Activated T-cell treated with anti-CD3 and anti-CD28 coated beads, Interleukin-2, amount 50 U/mL, for 24 hours (primary cell): ENCODE measurements around the gene CALY.

Experiments used
- DNase-seq: peaks from one replicate; pipeline ENCODE4 v3.0.0-alpha.2; 2020
- H3K27ac Mint-ChIP-seq: 2 replicates; pipeline ENCODE4 v1.8.0; 2020; ENCODE audit warnings: mild to moderate bottlenecking, mixed read lengths
- H3K27me3 Mint-ChIP-seq: 2 replicates; pipeline ENCODE4 v1.8.0; 2020; ENCODE audit warnings: mixed read lengths
- H3K36me3 Mint-ChIP-seq: 2 replicates; pipeline ENCODE4 v1.8.0; 2020; ENCODE audit warnings: low read depth, mixed read lengths
- H3K4me1 Mint-ChIP-seq: 2 replicates; pipeline ENCODE4 v1.8.0; 2020; ENCODE audit warnings: low read depth, mixed read lengths
- H3K4me3 Mint-ChIP-seq: 2 replicates; pipeline ENCODE4 v1.8.0; 2020; ENCODE audit warnings: mild to moderate bottlenecking, moderate library complexity, mixed read lengths
- H3K9me3 Mint-ChIP-seq: 2 replicates; pipeline ENCODE4 v1.8.0; 2020; ENCODE audit warnings: mixed read lengths

CALY gene

DNA sequence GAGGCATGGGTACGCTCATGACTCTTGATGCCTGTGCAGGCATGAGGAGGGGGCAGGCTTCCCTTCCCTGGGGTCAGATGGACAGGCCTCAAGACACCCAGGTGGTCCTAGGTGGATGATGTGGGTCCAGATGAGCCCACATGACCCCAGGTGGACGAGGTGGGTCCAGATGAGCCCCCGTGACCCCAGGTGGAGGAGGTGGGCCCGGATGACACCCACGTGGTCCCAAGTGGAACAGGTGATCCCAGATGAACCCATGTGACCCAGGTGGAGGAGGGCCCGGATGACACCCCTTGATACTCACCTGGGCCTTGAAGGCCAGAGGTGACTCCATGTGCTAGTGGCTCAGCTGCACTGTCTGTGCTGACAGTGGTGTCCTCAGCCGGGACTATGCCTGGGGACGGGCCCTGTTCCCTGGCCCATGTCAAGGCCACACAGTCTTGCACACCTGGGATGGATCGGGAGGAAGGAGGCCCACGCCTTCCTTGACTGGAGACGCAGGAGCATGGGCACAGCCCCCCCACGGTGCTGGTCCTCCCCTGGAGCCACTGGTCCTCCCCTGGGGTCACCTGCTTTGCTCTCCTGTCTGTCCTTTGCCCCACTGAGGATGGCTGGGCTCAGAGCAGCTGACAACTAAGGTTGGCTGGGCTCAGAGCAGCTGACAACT, 13.7 kb upstream of the CALY start:
- Mint-ChIP-seq H3K27ac (no peak overlapping the region), H3K36me3 (peaks cover 1% of the 10 kb centered on the region), H3K4me3 (no peak overlapping the region), H3K4me1 (peaks cover 5% of the 10 kb centered on the region), H3K9me3 (no peaks in the 10 kb centered on the region), H3K27me3 (peaks cover 18% of the 10 kb centered on the region)
- peak; percentile 39 for DNase-seq

DNA sequence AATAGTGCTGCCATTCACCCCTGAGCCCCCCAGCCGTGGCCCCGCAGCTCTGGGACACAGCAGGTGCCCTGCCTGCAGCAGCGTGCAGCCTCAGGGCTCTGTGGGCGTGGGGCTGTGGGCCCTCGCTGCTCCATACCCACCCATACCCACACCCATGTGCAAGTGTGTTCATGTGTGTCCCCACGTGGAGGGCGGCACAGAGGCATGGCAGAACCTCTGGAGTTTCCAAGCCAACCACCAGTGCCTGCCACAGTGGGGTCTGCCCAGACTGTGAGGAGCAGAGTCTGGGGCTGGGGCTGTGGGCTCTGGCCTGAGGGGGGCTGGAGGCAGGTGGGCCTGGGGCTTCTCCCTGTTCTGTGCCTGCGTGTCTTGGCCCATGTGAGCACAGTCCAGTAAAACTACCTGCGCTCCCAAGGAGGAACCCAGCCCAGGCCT, 12.9 kb upstream of the CALY start:
- H3K36me3 Mint-ChIP-seq = no peaks in the 10 kb centered on the region
- no peak overlapping the region for H3K27ac Mint-ChIP-seq
- DNase-seq = peak; percentile 35
- H3K4me3 Mint-ChIP-seq = no peak overlapping the region
- H3K9me3 Mint-ChIP-seq = no peaks in the 10 kb centered on the region
- peaks cover 27% of the 10 kb centered on the region for H3K27me3 Mint-ChIP-seq
- peaks cover 5% of the 10 kb centered on the region for H3K4me1 Mint-ChIP-seq

DNA sequence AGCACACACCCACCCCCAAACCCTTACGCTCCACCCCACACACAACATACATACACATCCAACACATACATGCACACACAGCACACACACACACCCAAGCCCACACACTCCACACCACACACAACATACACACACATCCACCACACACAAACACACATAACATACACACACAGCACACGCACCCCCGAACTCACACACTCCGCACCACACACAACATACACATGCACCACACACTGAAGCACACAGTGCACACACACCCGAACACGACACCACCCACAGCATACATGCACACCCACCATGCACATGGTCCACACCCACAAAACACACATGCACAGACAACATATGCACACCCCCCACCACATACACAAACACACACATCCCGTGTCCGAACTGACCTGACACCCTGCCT, 12.5 kb upstream of the CALY start:
- Mint-ChIP-seq H3K27ac (peak overlapping the region; percentile 1), H3K4me1 (peaks cover 5% of the 10 kb centered on the region), H3K4me3 (no peak overlapping the region), H3K36me3 (no peaks in the 10 kb centered on the region), H3K27me3 (peaks cover 31% of the 10 kb centered on the region), H3K9me3 (no peaks in the 10 kb centered on the region)
- DNase-seq = no peak

DNA sequence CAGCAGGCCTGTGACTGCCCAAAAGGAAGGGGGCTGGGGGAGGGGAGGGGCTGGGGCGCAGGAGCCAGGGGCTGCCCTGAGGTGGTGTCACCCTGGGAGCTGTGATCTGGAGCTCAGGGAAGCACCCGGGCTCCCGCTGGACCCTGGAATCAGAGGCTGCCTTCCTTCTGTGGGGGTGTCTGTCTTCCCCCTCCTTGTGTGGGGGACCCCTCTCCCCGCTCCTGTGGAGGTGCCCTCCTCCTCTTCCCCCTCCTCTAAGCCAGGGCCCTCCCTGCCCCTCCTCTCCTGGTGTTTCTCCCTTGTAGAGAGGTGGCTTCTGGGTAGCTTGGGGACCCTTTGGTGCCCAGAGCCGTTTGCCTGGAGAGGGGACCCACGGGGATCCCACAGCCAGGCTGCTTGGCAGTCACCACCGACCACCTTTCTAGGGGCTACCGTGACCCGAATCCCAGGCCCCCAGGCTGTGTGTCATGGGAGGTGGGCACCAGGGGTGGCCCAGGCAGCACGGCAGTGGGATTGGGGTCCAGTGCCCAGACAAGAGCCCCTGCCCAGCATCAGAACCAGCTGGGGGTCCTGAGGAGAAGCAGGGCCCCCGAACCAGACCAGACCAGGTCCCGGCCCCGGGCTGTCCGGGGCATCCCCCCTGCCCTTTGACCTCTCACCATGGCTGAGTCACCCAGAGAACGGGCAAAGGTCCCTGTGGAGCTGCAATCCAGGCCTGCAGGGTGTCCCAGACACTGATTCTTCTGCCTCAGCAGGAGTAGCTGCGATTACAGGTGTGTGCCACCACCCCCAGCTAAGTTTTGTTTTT, 11.2 kb upstream of the CALY start:
- Mint-ChIP-seq H3K4me3 (no peak overlapping the region), H3K27me3 (peaks cover 40% of the 10 kb centered on the region), H3K9me3 (no peaks in the 10 kb centered on the region), H3K36me3 (no peaks in the 10 kb centered on the region), H3K27ac (no peak overlapping the region), H3K4me1 (peaks cover 8% of the 10 kb centered on the region)
- no peak for DNase-seq

DNA sequence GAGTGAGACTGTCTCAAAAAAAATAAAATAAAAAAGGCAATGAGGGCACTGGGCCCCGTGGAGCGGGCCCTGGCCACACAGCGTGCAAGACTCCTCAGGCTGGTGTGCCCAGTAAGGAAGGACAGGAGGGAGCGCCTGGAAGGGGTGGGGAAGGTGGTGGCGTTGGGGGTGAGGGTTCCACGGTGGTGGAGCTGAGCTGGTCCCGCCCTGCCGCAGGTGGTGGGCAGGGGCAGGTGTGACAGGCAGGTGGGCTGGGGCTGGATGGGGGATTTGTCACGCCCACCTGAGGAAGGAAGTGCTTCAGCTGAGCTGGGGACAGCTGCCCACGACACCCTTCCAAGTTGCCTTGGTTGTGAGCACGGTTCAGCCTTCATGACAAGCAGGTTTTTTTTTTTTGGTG, 9.7 kb upstream of the CALY start:
- no peaks in the 10 kb centered on the region for H3K9me3 Mint-ChIP-seq
- no peaks in the 10 kb centered on the region for H3K36me3 Mint-ChIP-seq
- H3K27me3 Mint-ChIP-seq = peaks cover 47% of the 10 kb centered on the region
- no peak for DNase-seq
- peaks cover 8% of the 10 kb centered on the region for H3K4me1 Mint-ChIP-seq
- no peak overlapping the region for H3K4me3 Mint-ChIP-seq
- H3K27ac Mint-ChIP-seq = no peak overlapping the region

DNA sequence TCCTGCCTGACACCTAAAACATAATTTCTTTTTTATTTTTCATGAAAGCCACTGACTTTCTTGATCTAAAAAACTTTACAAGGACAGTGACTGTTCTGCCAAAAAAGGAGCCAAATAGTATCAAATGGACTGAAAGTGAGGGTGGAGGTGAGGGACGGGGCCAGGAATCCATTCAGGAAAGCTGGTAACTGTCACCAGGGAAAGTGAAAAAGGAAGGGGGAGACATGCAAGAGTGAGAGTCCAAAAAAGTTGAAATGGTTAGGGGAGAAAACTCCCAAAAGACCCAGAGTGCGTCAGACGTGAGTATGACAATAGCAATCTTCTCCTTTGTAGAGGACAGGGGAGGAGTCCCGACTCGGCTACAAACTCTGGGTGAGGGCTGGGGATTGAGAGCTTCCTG, 7.5 kb upstream of the CALY start:
- Mint-ChIP-seq H3K27ac (no peak overlapping the region), H3K27me3 (peaks cover 46% of the 10 kb centered on the region), H3K36me3 (no peaks in the 10 kb centered on the region), H3K4me1 (peaks cover 7% of the 10 kb centered on the region), H3K9me3 (no peaks in the 10 kb centered on the region), H3K4me3 (no peak overlapping the region)
- DNase-seq = no peak

DNA sequence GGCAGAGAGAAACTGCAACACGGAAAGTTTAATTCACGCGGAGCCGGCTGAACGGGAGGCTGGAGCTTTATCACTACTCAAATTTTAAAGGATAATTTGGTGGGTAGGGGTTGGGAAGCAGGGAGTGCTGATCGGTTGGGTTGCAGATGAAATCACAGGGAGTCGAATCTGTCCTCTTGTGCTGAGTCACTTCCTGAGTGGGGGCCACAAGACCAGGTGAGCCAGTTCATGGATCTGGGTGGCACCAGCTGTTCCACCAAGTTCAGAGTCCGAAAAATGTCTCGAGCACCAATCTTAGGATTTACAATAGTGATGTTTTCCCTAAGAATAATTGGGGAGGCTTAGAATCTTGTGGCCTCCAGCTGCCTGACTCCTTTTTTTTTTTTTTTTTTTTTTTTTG, 6.9 kb upstream of the CALY start:
- Mint-ChIP-seq H3K4me1 (peaks cover 3% of the 10 kb centered on the region), H3K27ac (no peak overlapping the region), H3K9me3 (no peaks in the 10 kb centered on the region), H3K36me3 (no peaks in the 10 kb centered on the region), H3K27me3 (peaks cover 43% of the 10 kb centered on the region), H3K4me3 (no peak overlapping the region)
- DNase-seq = no peak

DNA sequence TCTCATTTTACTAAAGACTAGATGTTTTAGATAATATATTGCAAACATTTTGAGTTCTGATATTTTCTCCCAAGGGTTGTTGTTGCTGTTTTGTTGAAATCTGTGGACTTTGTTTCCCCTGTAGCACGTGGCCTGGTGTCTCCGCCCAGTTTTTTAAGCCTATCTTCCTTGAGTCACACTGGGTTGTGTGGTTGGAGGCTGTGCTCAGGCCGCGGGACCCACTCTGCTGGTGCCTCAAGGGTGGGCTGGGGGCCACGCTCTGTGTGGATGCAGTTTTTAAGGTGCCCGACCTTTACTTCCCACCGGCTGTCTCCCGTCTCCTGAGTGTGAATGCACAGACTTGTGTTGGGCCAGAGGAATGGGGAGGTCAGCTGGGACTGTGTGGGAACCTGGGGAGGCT, 6.2 kb upstream of the CALY start:
- no peak overlapping the region for H3K27ac Mint-ChIP-seq
- peaks cover 3% of the 10 kb centered on the region for H3K4me1 Mint-ChIP-seq

DNA sequence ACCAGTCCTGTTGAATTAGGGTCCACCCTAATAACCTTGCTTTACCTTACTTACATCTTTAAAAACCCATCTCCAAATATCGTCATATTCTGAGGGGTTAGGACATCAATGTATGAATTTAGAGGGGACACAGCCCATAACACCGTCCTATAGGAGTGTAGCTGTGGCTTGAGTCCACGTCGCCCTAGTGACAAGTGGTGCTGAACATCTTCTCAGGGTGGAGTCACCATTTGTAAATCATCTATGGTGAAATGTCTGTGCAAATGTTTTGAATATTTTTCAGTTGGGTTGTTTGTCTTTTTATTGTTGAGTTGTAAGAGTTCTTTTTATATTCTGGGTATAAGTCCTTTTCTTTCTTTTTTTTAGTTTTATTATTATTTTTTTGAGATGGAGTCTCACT, 5.3 kb upstream of the CALY start:
- Mint-ChIP-seq H3K9me3 (no peaks in the 10 kb centered on the region), H3K4me1 (peaks cover 3% of the 10 kb centered on the region), H3K27me3 (peaks cover 41% of the 10 kb centered on the region), H3K36me3 (no peaks in the 10 kb centered on the region), H3K27ac (no peak overlapping the region), H3K4me3 (no peak overlapping the region)
- DNase-seq = no peak

More for the DNA sequence above, 6.2 kb upstream of the CALY start:
- no peak overlapping the region for H3K4me3 Mint-ChIP-seq
- DNase-seq = no peak
- no peaks in the 10 kb centered on the region for H3K36me3 Mint-ChIP-seq
- H3K27me3 Mint-ChIP-seq = peaks cover 43% of the 10 kb centered on the region
- H3K9me3 Mint-ChIP-seq = no peaks in the 10 kb centered on the region

DNA sequence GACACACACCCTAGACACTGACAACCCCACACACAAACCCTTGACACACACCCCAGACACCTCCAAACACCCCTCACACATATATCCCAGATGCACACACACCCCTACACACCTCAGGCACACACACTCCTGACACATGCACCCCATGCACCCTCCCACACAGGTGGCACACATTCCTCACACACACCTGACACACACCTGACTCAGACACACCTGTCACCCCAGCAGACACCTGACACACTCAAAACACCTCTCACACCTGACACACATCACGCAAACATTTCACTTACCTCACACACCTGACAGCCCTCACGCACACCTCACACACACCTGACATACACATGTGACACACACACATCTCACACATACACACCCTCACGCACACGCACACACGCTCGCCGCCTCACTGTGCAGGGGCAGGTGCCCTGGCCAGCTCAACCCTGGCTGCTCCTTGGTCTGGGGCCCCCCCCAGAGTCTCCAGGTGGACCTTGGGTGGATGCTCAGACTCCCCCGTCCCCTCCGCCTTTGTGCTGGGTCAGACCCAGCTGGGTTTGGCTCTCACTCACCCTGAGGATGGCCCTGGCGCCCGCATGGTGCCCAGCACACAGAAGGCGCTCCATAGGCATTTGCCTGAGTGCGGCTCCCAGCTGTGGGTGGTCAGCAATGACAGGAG, 3.1 kb upstream of the CALY start:
- H3K36me3 Mint-ChIP-seq = no peaks in the 10 kb centered on the region
- no peak for DNase-seq
- no peaks in the 10 kb centered on the region for H3K9me3 Mint-ChIP-seq
- H3K4me1 Mint-ChIP-seq = peaks cover 10% of the 10 kb centered on the region
- no peak overlapping the region for H3K27ac Mint-ChIP-seq
- H3K27me3 Mint-ChIP-seq = peaks cover 24% of the 10 kb centered on the region
- no peak overlapping the region for H3K4me3 Mint-ChIP-seq

DNA sequence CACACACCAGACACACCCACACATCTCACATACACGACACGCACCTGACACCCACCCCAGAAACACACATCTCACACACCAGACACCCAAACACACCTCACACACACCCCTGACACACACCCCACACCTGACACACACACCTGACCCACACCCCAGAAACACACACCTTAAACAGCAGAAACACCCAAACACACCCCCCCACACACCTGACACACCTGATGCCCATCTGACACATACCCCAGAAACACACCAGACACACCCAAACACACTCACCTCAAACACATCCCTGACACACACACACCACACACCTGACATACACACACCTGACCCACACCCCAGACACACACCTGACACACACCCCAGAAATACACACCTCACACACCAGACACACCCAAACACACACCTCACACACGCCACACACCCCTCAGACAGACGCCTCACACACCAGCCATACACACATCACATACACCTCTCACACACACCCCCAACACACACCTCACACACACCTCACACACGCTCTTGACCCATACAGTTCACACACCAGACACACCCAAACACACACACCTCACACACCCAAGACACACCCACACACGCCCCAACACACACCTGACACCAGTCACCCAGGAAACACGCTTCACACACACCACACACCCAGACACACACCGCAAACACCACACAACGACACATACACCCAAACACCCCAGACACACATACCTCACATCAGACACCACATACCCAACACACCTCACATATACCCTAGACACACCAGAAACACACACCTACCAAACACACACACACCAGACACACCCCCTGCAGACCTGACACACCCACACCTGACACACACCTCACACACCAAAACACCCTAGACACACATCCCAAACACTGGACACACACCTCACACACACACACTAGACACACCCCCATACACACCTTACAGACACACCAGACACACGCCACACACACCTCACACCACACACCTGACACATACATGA, 1.7 kb upstream of the CALY start:
- peaks cover 11% of the 10 kb centered on the region for H3K4me1 Mint-ChIP-seq
- DNase-seq = no peak
- H3K9me3 Mint-ChIP-seq = no peaks in the 10 kb centered on the region
- peaks cover 18% of the 10 kb centered on the region for H3K27me3 Mint-ChIP-seq
- no peak overlapping the region for H3K27ac Mint-ChIP-seq
- H3K4me3 Mint-ChIP-seq = no peak overlapping the region
- no peaks in the 10 kb centered on the region for H3K36me3 Mint-ChIP-seq

DNA sequence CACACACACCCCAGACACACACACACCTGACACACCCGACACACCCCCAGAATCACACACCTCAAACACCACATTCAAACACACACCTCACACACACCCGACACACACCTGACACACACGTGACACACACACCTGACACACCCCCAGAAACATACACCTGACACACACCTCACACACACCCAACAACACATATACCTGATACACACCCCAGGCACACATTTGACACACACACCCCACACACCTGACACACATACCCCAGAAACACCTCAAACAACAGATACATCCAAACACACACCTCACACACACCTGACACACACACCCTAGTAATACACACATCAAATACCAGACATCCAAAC, 652 bp upstream of the CALY start:
- Mint-ChIP-seq H3K4me3 (no peak overlapping the region), H3K36me3 (no peaks in the 10 kb centered on the region), H3K27me3 (peaks cover 19% of the 10 kb centered on the region), H3K4me1 (peaks cover 10% of the 10 kb centered on the region), H3K9me3 (no peaks in the 10 kb centered on the region), H3K27ac (no peak overlapping the region)
- no peak for DNase-seq

DNA sequence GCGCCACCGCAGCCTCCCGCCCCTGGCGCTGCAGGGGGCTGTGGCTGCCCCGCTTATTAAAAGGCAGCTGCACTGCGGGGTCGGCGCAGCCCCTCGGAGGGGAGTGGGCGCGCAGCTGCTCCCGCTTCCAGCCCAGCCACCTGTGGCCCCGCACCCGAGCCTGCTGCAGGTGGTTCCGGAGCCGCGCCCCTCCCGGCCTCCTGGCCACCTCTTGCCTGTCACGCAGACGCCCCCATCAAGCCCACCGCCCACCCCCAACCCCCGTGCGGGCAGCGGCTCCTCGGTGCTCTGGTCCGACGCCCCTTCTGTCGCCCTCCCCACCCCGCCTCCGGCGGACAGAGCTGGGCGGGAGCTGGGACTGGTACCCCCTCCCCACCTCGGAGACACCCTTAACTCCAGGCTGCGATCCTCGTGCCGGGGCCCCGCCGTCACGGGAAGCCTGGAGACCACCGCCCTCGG, 549 bp downstream of the CALY start:
- Mint-ChIP-seq H3K27me3 (peaks cover 22% of the 10 kb centered on the region), H3K9me3 (no peaks in the 10 kb centered on the region), H3K4me3 (no peak overlapping the region), H3K27ac (no peak overlapping the region), H3K36me3 (no peaks in the 10 kb centered on the region), H3K4me1 (peaks cover 10% of the 10 kb centered on the region)
- DNase-seq = no peak
